GM12873 (cell line): Measurements from ENCODE around the gene AHDC1.

ENCODE experiments used
- CTCF ChIP-seq: IDR thresholded peaks from 2 replicates; pipeline ENCODE4 v1.5.1; 2012; ENCODE audit warnings: low read depth, mild to moderate bottlenecking, moderate library complexity, low read length, control low read depth; ENCODE audit not compliant: insufficient read depth; ENCODE audit errors: missing control alignments

Gene AHDC1

GRCh38 chr1:27489501-27489972 is 114.4 kb downstream of the AHDC1 start:
- TF ChIP-seq CTCF = no peak

DNA sequence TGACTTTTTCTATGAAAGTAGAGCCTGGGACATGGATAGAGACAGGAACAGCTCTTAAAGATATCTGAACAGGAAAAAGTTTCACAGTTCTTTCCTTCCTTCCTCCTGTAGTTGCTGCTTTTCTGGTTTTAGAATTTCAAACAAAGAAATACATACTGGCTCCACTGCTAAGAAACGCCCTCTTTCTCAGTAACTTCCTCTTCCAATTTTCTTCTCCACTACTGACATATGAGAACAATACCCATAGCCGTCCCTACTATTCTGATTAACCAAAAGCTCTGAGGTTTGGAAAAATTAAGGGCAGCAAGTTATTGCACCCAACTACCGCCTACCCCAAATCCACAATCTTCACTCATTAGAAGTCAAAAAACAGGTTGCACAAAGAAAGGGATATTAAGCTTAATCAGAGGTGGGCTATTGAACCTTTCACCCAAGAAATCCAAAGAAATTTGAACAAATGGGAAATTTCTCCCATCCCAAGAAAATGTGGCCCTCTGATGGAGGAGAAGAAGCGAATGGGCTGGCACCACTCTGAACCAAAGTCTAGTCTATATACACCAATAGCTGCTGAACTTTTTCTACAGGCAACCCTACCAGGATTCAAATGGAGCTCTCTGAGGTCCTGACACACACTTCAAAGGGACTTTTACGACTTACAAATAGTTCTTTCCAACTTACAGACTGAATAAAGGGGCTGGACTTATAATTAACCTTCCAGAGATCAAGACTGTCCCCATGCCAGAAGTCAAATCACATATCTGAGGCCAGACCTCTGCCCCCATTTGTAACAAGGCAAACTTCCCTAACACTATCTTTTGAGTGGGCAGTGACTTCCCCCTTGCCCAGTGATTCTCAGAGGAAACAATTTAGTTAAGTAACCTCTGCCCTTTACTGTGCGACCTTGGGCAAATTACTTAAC is 115.7 kb downstream of the AHDC1 start:
- TF ChIP-seq CTCF = no peak

DNA sequence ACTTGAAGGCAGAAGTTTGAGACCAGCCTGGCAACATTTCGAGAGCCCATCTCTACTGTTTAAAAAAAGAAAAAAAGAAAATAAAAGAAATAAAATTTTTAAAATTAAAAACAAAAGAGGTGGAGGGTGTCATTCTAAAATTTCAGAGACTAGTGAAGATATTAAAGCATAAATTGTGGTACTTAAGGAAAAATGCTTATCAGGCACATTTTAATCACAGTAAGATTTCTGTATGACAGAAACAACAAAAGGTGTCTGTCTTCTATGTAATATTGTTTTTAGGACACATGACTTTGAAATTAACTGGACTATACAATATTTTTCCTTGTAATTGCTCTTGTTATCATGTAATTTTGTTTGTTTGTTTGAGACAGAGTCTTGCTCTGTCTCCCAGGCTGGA is 118.6 kb downstream of the AHDC1 start:
- TF ChIP-seq CTCF = no peak
